ENCODE measurements around the gene PDIA6.

Gene PDIA6

GRCh38 chr2:10798783-10799182 lies 13.8 kb downstream of the PDIA6 start:
- Histone ChIP-seq H3K23ac (ENCODE audit: low read length in 2 of 2) (no peak overlapping the region), H3K9me3 (ENCODE audit: control insufficient read depth, low read length) (no peaks in the 10 kb centered on the region), H3K27me3 (ENCODE audit: control insufficient read depth in 1 of 2, insufficient read depth in 1 of 2, low read length in 2 of 2) (no peaks in the 10 kb centered on the region), H2AFZ (ENCODE audit: low read depth, low read length) (no peak overlapping the region), H2BK5ac (ENCODE audit: low read depth, low read length, poor library complexity, severe bottlenecking) (no peak overlapping the region), H3K9ac (ENCODE audit: low read length) (no peak overlapping the region), H3K79me1 (replicated peaks; ENCODE audit: low read length, poor library complexity, severe bottlenecking) (peaks cover 17% of the 10 kb centered on the region), H3K36me3 (ENCODE audit: control insufficient read depth in 1 of 2, insufficient read depth in 2 of 2, low read depth in 1 of 2, low read length in 2 of 2) (peaks cover 13 to 66% of the 10 kb centered on the region in 2 experiments), H3K4me1 (ENCODE audit: control insufficient read depth, insufficient read depth, low read depth, low read length) (peaks cover 9% of the 10 kb centered on the region), H4K91ac (ENCODE audit: low read length) (no peak overlapping the region), H2AK5ac (ENCODE audit: low read length, severe bottlenecking) (no peak overlapping the region), H2BK15ac (ENCODE audit: low read depth, poor library complexity, severe bottlenecking) (no peak overlapping the region), H3K14ac (ENCODE audit: low read length in 2 of 2) (no peak overlapping the region), H3K4me3 (ENCODE audit: insufficient read depth in 1 of 2, low read depth in 1 of 2, low read length in 2 of 2) (no peak overlapping the region), H2BK120ac (ENCODE audit: low read depth, low read length) (no peak overlapping the region), H3K18ac (ENCODE audit: low read depth in 1 of 2, low read length in 2 of 2) (no peak overlapping the region), H4K8ac (ENCODE audit: low read length) (no peak overlapping the region), H3K4me2 (ENCODE audit: low read length, poor library complexity, severe bottlenecking) (no peak overlapping the region), H2BK12ac (ENCODE audit: low read length in 2 of 2) (no peak overlapping the region), H3K4ac (ENCODE audit: low read depth in 1 of 2, low read length in 2 of 2) (no peak overlapping the region), H3K27ac (ENCODE audit: low read length, poor library complexity, severe bottlenecking) (no peak overlapping the region)
- 82% methylated on average over 5 of the region's 8 CpGs for WGBS
- DNase-seq, result no peak

DNA sequence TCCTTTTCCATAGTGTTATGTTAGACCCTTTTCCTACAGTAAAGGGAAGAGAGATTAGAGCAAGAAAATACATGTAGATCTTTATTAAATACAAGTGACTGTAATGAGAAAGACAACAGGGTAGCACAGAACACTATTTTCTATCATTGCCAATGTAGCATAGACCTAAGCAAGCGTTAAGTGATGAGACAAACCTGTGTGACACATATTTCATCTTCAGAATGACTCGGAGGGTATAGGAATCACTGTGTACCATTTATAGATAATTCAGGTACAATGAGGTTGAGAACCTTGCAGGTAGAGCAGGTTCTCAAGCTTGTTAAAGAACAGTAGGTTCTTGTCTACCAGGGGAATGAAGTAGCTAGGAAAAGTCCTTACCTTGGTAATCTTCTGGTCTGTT lies 15.9 kb downstream of the PDIA6 start:
- Histone ChIP-seq H3K14ac (ENCODE audit: low read length in 2 of 2) (no peak overlapping the region), H3K9ac (ENCODE audit: low read length) (no peak overlapping the region), H3K4ac (ENCODE audit: low read depth in 1 of 2, low read length in 2 of 2) (no peak overlapping the region), H2BK15ac (ENCODE audit: low read depth, poor library complexity, severe bottlenecking) (no peak overlapping the region), H3K4me2 (ENCODE audit: low read length, poor library complexity, severe bottlenecking) (no peak overlapping the region), H4K91ac (ENCODE audit: low read length) (no peak overlapping the region), H2BK120ac (ENCODE audit: low read depth, low read length) (no peak overlapping the region), H3K9me3 (ENCODE audit: control insufficient read depth, low read length) (no peaks in the 10 kb centered on the region), H2AK5ac (ENCODE audit: low read length, severe bottlenecking) (no peak overlapping the region), H3K36me3 (ENCODE audit: control insufficient read depth in 1 of 2, insufficient read depth in 2 of 2, low read depth in 1 of 2, low read length in 2 of 2) (peaks cover 18 to 82% of the 10 kb centered on the region in 2 experiments), H3K27ac (ENCODE audit: low read length, poor library complexity, severe bottlenecking) (no peak overlapping the region), H3K4me3 (ENCODE audit: insufficient read depth in 1 of 2, low read depth in 1 of 2, low read length in 2 of 2) (no peak overlapping the region), H2AFZ (ENCODE audit: low read depth, low read length) (no peak overlapping the region), H2BK5ac (ENCODE audit: low read depth, low read length, poor library complexity, severe bottlenecking) (no peak overlapping the region), H3K27me3 (ENCODE audit: control insufficient read depth in 1 of 2, insufficient read depth in 1 of 2, low read length in 2 of 2) (no peaks in the 10 kb centered on the region), H3K23ac (ENCODE audit: low read length in 2 of 2) (no peak overlapping the region), H2BK12ac (ENCODE audit: low read length in 2 of 2) (no peak overlapping the region), H3K4me1 (ENCODE audit: control insufficient read depth, insufficient read depth, low read depth, low read length) (peaks cover 9% of the 10 kb centered on the region), H3K18ac (ENCODE audit: low read depth in 1 of 2, low read length in 2 of 2) (no peak overlapping the region), H3K79me1 (replicated peaks; ENCODE audit: low read length, poor library complexity, severe bottlenecking) (peaks cover 25% of the 10 kb centered on the region), H4K8ac (ENCODE audit: low read length) (no peak overlapping the region)
- no peak for DNase-seq
- 99% methylated on average over 2 of the region's 2 CpGs for WGBS

GRCh38 chr2:10795508-10796046 lies 17.0 kb downstream of the PDIA6 start:
- H3K36me3 ChIP-seq (ENCODE audit: control insufficient read depth in 1 of 2, insufficient read depth in 2 of 2, low read depth in 1 of 2, low read length in 2 of 2), result peaks cover 22 to 82% of the 10 kb centered on the region in 2 experiments
- no peaks in the 10 kb centered on the region for H3K27me3 ChIP-seq (ENCODE audit: control insufficient read depth in 1 of 2, insufficient read depth in 1 of 2, low read length in 2 of 2)
- H2AFZ ChIP-seq (ENCODE audit: low read depth, low read length), result no peak overlapping the region
- H3K9me3 ChIP-seq (ENCODE audit: control insufficient read depth, low read length), result no peaks in the 10 kb centered on the region
- H4K8ac ChIP-seq (ENCODE audit: low read length), result no peak overlapping the region
- no peak overlapping the region for H3K9ac ChIP-seq (ENCODE audit: low read length)
- no peak overlapping the region for H3K14ac ChIP-seq (ENCODE audit: low read length in 2 of 2)
- H2BK12ac ChIP-seq (ENCODE audit: low read length in 2 of 2), result no peak overlapping the region
- H3K23ac ChIP-seq (ENCODE audit: low read length in 2 of 2), result no peak overlapping the region
- no peak overlapping the region for H3K4ac ChIP-seq (ENCODE audit: low read depth in 1 of 2, low read length in 2 of 2)
- no peak overlapping the region for H2AK5ac ChIP-seq (ENCODE audit: low read length, severe bottlenecking)
- no peak overlapping the region for H3K18ac ChIP-seq (ENCODE audit: low read depth in 1 of 2, low read length in 2 of 2)
- H4K91ac ChIP-seq (ENCODE audit: low read length), result no peak overlapping the region
- no peak overlapping the region for H2BK15ac ChIP-seq (ENCODE audit: low read depth, poor library complexity, severe bottlenecking)
- WGBS, result 69% methylated on average over 5 of the region's 7 CpGs
- no peak overlapping the region for H3K4me3 ChIP-seq (ENCODE audit: insufficient read depth in 1 of 2, low read depth in 1 of 2, low read length in 2 of 2)
- H3K4me1 ChIP-seq (ENCODE audit: control insufficient read depth, insufficient read depth, low read depth, low read length), result peaks cover 5% of the 10 kb centered on the region
- H2BK120ac ChIP-seq (ENCODE audit: low read depth, low read length), result no peak overlapping the region
- H2BK5ac ChIP-seq (ENCODE audit: low read depth, low read length, poor library complexity, severe bottlenecking), result no peak overlapping the region
- H3K4me2 ChIP-seq (ENCODE audit: low read length, poor library complexity, severe bottlenecking), result no peak overlapping the region
- DNase-seq, result no peak
- H3K79me1 ChIP-seq (replicated peaks; ENCODE audit: low read length, poor library complexity, severe bottlenecking), result peaks cover 25% of the 10 kb centered on the region
- no peak overlapping the region for H3K27ac ChIP-seq (ENCODE audit: low read length, poor library complexity, severe bottlenecking)

- Histone ChIP-seq H3K4me1 (ENCODE audit: control insufficient read depth, insufficient read depth, low read depth, low read length) (peaks cover 4% of the 10 kb centered on the region), H2BK15ac (ENCODE audit: low read depth, poor library complexity, severe bottlenecking) (no peak overlapping the region)
Measured at GRCh38 chr2:10794876-10795275, 17.7 kb downstream of the PDIA6 start.

More at GRCh38 chr2:10794876-10795275, 17.7 kb downstream of the PDIA6 start:
- Histone ChIP-seq H3K4me2 (ENCODE audit: low read length, poor library complexity, severe bottlenecking) (no peak overlapping the region), H3K79me1 (replicated peaks; ENCODE audit: low read length, poor library complexity, severe bottlenecking) (peaks cover 21% of the 10 kb centered on the region), H2BK5ac (ENCODE audit: low read depth, low read length, poor library complexity, severe bottlenecking) (no peak overlapping the region), H2AK5ac (ENCODE audit: low read length, severe bottlenecking) (no peak overlapping the region), H3K14ac (ENCODE audit: low read length in 2 of 2) (no peak overlapping the region), H3K23ac (ENCODE audit: low read length in 2 of 2) (no peak overlapping the region), H2AFZ (ENCODE audit: low read depth, low read length) (no peak overlapping the region), H3K4ac (ENCODE audit: low read depth in 1 of 2, low read length in 2 of 2) (no peak overlapping the region), H2BK120ac (ENCODE audit: low read depth, low read length) (no peak overlapping the region), H3K9me3 (ENCODE audit: control insufficient read depth, low read length) (no peaks in the 10 kb centered on the region), H4K91ac (ENCODE audit: low read length) (no peak overlapping the region), H3K18ac (ENCODE audit: low read depth in 1 of 2, low read length in 2 of 2) (no peak overlapping the region), H4K8ac (ENCODE audit: low read length) (no peak overlapping the region), H3K27me3 (ENCODE audit: control insufficient read depth in 1 of 2, insufficient read depth in 1 of 2, low read length in 2 of 2) (no peaks in the 10 kb centered on the region), H3K36me3 (ENCODE audit: control insufficient read depth in 1 of 2, insufficient read depth in 2 of 2, low read depth in 1 of 2, low read length in 2 of 2) (peaks cover 22 to 83% of the 10 kb centered on the region in 2 experiments), H2BK12ac (ENCODE audit: low read length in 2 of 2) (no peak overlapping the region), H3K9ac (ENCODE audit: low read length) (no peak overlapping the region), H3K27ac (ENCODE audit: low read length, poor library complexity, severe bottlenecking) (no peak overlapping the region), H3K4me3 (ENCODE audit: insufficient read depth in 1 of 2, low read depth in 1 of 2, low read length in 2 of 2) (no peak overlapping the region)
- DNase-seq, result no peak
- WGBS, result 99% methylated on average over 5 of the region's 5 CpGs
